Mammary epithelial cell (primary cell): ENCODE data around the gene CXXC1.

Experiments used
- CTCF ChIP-seq, 2 donors: IDR thresholded peaks in 1 of 2; conservative IDR thresholded peaks in 1 of 2; 2 replicates each; pipeline ENCODE4 v1.5.1; 2011 to 2012; ENCODE audit warnings: inconsistent platforms in 2 of 2, low read length in 2 of 2, mild to moderate bottlenecking in 2 of 2, control low read depth in 1 of 2, low read depth in 1 of 2; ENCODE audit not compliant: insufficient read depth in 1 of 2; ENCODE audit errors: extremely low read depth in 1 of 2
- EZH2 ChIP-seq: IDR thresholded peaks from 2 replicates; pipeline ENCODE4 v1.6.1; 2012; ENCODE audit warnings: low read length, inconsistent platforms, borderline replicate concordance

- TF ChIP-seq CTCF (conservative IDR thresholded peaks at IDR 0.05 in 1 of 2, IDR thresholded peaks at IDR 0.05 in 1 of 2; ENCODE audit: extremely low read depth in 1 of 2, insufficient read depth in 1 of 2, low read depth in 1 of 2, low read length in 2 of 2) (no peak), EZH2 (no peak)
Measured at GRCh38 chr18:50287028-50287440, 458 bp downstream of the CXXC1 start.
